Stimulated activated CD8-positive, alpha-beta memory T cell treated with anti-CD3 and anti-CD28 coated beads, Interleukin-7, amount 100 ng/mL, for 4 hours (primary cell): Measurements from ENCODE around the gene ASCC3.

Source experiments
- DNase-seq, 2 donors: peaks; one replicate each; pipeline ENCODE4 v3.0.0-alpha.2; 2020; ENCODE audit warnings: low read depth in 2 of 2

Gene ASCC3

DNA sequence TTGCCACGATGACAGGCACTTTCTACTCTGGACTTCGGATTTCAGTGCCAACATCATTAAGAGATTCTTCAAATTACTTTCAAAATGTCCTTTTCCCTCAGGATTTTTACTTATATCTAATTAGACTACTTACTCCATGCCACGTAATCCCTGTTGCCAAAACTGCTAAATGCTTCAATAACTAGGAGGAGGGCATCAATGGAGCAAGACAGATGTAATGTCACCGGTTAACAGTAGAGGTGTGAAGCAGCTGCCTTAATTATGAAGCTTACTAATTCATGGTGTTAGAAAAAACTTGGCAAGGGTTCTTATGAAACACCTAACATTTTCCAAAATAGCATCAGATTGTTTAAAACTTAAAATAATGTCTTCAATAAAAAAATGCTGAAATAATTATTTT, 305.2 kb downstream of the ASCC3 start:
- no peak for DNase-seq

- no peak for DNase-seq
Measured at GRCh38 chr6:100574836-100575235, 306.3 kb downstream of the ASCC3 start.

DNA sequence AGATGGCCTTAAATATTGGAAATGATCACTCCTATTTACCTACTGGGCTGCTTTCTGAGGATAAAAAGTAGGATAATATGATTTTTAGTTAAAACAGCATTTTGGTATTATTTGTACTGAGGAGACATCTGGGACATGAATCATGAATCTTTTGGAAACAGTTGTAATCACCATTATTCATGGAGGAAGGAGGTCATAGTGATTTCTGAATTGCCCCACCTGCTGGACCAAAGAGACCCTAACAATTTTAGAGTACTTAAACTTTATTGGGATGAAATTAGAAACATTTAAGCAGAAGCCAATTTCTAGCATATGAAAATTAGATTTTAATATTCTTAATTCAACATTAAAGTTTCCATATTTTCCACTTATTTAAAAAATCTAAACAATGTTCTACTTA, 308.0 kb downstream of the ASCC3 start:
- no peak for DNase-seq

DNA sequence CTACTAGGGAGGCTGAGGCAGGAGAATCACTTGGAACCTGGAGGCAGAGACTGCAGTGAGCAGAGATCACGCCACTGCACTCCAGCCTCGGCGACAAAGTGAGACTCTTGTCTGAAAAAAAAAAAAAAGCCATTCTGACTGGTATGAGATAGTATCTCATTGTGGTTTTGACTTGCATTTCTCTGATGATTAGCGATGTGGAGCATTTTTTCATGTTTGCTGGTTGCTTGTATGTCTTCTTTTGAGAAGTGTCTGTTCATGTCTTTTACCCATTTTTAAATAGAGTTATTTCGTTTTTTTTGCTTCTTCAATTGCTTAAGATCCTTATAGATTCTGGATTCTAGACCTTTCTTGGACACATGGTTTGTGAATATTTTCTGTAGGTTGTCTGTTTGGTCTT, 312.9 kb downstream of the ASCC3 start:
- DNase-seq = no peak

DNA sequence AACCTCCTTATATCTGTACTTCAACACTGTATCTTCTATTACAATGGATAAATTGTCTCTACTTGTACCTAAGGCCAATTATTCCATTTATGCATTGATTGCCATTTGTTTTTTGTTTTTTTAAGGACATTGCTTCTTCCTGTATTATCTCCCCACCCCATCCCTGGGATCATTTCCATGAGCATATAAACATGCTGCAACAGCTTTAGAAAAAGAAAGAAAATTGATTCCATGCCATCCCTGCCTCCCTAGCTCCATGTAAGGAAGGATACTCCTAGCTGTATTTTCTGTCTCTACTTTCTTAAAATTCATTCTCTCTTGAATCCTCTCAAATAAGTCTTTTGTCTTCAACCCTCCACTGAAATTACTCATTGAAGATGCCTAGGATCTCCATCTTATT, 314.6 kb downstream of the ASCC3 start:
- no peak for DNase-seq

GRCh38 chr6:100565439-100566104, 315.6 kb downstream of the ASCC3 start:
- DNase-seq = no peak

DNA sequence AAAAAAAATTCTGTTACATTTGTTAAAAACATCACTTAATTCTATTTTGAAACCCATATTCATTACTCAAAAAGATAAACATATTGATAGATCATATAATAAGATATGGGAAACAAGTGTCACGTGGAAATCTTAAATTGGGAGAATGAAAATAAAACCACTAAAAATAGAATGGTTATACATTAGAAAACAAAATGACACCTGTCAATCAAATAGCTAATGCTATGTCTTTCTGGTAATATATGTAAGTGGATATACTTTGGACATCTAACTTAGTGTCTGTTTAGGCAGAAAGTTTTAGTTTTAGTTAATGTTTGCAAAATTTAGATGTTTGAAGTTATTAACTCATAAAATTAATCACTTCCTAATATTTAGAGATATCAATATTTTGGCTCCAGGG, 321.3 kb downstream of the ASCC3 start:
- no peak for DNase-seq

DNA sequence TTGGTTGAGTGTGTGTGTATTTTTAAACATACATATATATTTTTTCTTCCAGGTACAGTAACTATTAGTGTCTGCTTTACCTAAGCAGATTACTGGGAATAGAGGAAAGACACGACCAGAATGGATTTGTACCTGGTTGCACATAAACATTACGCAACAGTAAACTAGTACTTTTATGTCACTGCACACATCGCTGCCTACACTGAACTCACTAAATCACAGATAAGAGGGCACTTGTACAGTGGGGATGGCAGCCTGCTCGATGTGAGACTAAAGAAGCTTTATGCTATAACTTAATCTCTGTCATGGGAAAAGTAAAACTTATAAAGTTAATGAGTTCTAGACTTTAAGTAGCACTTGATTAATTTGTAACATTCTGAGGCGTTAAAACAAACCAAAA, 326.9 kb downstream of the ASCC3 start:
- no peak for DNase-seq

GRCh38 chr6:100553243-100553642, 327.9 kb downstream of the ASCC3 start:
- DNase-seq = no peak

DNA sequence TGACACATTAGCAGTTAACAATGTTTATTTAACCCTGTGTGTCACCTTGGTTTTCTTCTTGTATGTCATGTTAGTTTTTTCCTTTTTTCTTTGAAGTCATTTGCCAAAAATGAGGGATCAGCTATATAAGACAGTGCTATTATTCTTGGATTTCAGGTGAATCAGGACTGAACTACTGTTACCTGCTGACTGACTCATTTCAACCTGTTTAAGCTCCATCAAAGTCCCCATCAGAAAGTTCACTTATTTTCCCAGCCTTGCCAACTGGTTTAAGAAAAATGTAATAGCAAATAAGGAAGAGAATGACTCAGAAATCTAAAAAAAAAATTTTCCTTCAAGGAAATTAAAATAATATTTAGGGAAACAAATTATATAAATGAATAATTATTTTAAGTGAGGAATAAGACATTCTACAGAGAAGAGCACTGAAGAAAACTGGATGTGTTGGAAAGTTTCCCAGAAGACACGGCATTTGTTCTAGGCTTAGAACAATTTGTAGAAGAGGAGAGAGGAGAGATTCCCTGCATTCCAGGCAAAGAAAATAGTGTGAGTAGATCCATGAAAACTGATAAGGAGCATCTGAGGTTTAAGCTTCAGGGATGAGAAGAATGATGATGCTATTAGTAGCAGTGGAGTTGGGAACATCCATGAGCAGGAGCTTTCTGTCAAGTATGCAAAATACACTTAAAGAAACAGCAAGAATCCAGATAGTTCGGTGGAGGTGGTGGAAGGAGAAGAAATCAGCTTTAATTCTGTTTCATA, 331.5 kb downstream of the ASCC3 start:
- DNase-seq = no peak

- no peak for DNase-seq
Measured at GRCh38 chr6:100538086-100538485, 343.0 kb downstream of the ASCC3 start.

GRCh38 chr6:100518588-100518987, 362.5 kb downstream of the ASCC3 start:
- DNase-seq = no peak

GRCh38 chr6:100517633-100518032, 363.5 kb downstream of the ASCC3 start:
- no peak for DNase-seq

GRCh38 chr6:100517106-100517505, 364.0 kb downstream of the ASCC3 start:
- no peak for DNase-seq

DNA sequence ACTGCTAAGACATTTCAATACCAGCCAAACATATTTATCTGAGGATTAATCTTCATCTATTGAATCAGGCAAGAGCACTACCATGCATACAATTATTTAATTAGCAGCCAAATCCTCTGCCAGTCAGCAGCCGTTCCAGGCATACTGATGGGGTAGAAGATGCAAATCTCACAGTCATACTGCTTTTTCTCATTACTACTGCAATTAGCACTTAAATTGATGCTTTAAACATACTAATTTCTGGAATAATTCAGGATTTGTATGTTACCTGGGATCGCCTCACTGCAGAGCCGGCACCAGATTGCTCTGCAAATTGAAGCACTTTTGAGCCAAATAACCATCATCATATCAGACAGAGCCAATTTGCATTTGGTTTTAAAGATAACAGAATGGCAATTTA, 366.5 kb downstream of the ASCC3 start:
- no peak for DNase-seq

DNA sequence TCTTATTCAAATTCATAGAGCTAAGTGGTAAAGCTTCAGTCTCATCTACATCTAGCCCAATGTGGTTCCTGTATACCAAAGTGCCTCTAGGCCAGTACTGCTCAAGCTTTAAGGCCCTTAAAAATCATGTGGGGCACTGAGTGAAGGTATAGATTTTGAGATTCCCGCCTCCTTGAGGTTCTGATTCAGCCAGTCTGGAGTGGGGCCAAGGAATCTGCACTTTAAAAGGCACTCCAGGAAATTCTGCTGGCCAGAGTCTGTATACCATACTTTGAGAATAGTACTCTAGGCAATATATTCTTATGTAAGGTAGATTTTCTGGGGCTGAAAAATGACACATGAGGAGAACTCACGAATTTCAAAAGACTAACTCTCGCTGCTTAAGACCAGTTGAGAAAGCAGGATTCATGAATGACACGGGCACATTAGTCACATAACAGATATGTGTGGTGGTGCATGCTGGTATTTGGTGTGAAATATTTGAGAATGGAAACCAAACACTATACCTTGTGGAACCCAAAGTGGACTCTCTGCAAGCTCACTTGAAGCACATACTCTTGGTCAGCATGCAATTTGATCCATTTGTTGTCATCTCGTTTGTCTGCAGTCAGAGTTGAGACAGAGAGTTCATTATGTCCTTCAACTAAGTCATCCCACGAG, 368.8 kb downstream of the ASCC3 start:
- DNase-seq = no peak

DNA sequence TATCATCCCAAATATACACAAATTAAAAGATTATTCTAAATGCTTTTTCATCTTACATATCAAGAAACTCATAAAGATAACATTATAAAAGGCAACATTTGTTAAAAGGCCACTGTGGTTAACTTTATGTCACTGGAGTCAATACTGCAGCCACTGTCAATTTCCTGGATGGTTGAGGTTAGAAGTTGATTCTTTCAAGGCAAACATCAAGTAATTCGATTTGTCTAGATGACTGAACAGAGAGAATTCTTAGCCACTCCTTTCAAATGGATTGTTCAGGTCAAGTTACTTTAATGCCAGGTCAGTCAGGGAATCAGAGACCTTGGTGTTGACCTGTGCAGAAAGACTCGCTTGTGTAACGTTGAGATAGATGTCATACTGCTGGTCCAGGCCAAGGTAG, 372.0 kb downstream of the ASCC3 start:
- no peak for DNase-seq

DNA sequence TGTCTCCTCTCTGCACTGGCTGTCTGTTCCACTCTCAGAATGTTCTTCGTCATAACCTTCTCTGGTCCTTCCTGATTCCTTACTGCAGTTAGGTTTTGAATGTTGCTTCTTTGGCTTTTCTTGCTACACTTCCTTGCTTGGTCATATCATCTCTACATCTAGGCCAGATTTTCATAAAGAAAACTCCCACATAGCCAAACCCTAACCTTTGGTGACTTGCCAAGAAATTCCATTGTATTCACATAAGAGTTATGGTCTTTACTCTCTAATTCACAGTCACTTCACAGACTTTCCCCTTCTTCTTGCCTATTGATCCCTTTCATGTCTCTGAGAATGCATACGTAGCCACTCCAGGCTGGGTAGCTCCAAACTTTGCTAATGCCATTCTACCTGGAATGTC, 374.5 kb downstream of the ASCC3 start:
- DNase-seq = no peak

- no peak for DNase-seq
Measured at GRCh38 chr6:100504786-100505737, 376.1 kb downstream of the ASCC3 start.

DNA sequence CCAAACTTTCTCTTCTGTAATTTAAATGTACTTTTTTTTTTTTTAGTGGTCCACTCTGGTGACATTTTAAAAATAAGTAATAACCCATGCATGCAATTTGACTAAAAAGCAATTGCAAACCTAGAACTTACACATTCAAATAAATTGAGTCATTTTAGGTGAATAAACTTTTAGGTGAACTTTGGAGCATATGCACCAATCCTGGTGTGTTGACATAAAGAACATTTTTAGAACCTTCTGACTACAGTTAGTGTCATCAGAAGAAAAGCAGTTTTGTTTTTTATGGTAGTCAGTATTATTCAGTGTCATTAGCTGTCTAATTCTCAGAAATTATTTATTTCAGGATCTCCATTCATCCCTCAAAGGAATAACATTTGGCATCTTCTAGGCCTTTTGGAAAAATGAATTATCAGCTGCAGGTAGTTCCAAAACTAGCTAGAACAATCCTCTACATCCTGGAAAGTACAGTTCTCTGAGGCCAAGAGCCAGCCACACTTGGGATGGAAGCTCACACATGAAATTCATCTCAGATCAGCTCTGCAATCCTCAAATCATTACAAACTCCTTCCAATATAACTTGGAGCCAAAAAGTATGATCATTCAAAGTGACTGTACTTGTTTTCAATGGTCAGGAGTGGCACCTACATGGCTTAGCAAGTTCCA, 378.0 kb downstream of the ASCC3 start:
- DNase-seq = no peak

DNA sequence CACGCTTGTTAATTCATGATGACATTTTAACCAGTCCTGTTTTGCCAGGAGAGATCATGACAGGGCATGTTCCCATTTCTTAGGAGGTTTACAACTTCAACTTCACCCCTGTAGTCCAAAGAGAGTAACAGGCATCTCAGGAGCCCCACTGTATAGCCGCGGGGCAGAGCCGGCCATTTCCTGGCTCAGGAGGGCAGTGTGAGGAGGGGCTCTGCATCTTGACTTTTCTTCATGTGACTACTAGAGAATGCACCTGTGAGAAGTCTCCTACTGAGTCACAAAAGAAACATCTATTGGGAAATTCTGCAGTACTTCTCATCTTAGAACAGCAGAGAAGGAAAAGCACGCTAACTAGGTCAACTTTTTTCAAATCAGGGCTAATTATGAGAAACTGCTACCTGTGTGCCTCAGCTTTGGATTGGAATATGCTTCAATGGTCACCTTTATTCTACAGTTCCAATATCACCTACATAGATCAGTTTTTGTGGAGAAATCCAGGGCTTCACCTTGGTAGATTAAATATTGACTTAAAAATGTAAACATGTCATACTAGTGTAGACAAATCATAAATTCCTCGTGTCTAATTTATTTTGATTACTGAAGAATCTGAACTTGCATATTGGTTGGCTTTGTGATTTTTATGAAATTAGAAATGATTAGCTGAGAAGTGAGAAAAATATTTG, 387.8 kb downstream of the ASCC3 start:
- DNase-seq = no peak
